WTC11 (cell line): Measurements from ENCODE around the gene TMPRSS13.

Experiments used
- IRF1 ChIP-seq: sonication (generic); formaldehyde crosslinking; IDR thresholded peaks from 2 replicates; pipeline ENCODE4 v1.8.0; 2023; ENCODE audit warnings: missing genetic modification reagents
- MAX ChIP-seq: sonication (generic); formaldehyde crosslinking; IDR thresholded peaks from 2 replicates; pipeline ENCODE4 v1.8.0; 2022; ENCODE audit warnings: mild to moderate bottlenecking, missing genetic modification reagents
- SP1 ChIP-seq: sonication (generic); formaldehyde crosslinking; conservative IDR thresholded peaks from 2 replicates; pipeline ENCODE4 v1.8.1; 2022; ENCODE audit warnings: missing genetic modification reagents
- ZSCAN18 ChIP-seq: fragments of 250-450 bp; sonication (Bioruptor Pico); IDR thresholded peaks from 2 replicates; pipeline ENCODE4 v2.1.2; 2022; ENCODE audit warnings: mild to moderate bottlenecking, moderate library complexity

GRCh38 chr11:117933475-117933874, 4.3 kb upstream of the TMPRSS13 start:
- no peak for TF ChIP-seq MAX
- TF ChIP-seq SP1, result no peak
- TF ChIP-seq ZSCAN18 (CRISPR knock-in tag), result no peak
- TF ChIP-seq IRF1 (CRISPR knock-in tag), result no peak
